RCC 7860 (cell line): ENCODE data around the gene EXTL2.
"Not testable (repeated sequence)": the region's sequence is repeated elsewhere in the genome, so short reads cannot be mapped to it uniquely, and the experiment has no call there.

ENCODE experiments used
- DNase-seq: peaks from one replicate; pipeline ENCODE4 v3.0.0-alpha.2; 2015; ENCODE audit warnings: low spot score
- FAIRE-seq: peaks from 2 replicates; lab custom pipeline; 2012; peaks lifted over from hg19 to GRCh38; lab: Jason Lieb, UNC

Gene EXTL2, protein sequence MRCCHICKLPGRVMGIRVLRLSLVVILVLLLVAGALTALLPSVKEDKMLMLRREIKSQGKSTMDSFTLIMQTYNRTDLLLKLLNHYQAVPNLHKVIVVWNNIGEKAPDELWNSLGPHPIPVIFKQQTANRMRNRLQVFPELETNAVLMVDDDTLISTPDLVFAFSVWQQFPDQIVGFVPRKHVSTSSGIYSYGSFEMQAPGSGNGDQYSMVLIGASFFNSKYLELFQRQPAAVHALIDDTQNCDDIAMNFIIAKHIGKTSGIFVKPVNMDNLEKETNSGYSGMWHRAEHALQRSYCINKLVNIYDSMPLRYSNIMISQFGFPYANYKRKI

DNA sequence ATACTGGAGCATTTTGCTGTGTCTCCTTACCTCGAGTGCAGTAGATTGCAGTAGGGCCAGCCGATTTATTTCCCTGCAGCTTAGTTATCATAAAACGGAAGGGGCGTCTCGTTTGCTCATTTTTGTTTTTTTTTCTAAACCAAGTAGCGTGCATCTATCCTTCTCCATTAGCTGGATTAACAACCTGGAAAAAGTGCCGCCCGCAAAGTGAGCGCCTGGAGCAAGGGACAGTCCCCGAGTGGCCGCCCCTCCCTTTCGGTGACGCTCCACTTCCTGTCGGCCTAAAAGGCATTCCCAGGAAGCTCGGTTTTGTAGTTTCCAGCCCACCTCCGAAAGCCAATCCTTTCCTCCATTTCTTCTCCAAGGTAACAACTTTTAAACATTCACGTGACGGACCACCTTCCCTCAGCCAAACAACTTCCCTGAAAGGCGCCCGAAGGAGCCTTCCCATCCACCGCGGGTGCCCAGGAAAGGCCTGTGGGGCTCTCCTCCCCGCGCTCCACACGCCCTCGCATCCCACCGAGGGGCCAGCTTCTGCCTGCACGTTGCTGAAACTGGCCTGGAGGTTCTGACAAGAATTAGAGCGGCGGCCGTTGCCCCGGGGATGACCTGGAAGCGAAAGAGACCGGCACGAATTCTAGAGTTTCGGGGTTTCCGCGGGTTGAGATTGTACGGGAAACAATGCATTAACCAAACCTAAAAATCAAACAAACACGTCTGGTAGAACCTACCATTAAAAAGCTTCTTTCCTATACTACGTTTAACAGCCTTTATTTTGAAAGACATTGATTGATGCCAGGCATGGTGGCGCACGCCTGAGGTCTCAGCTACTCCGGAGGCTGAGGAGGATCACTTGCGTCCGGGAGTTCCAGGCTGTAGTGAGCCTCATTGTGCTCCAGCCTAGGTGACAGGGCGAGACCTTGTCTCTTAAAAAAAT, at the start of gene EXTL2:
TSS of gene EXTL2 (minus strand) at position 240 of the 937 bp plus-strand sequence. CDS start 6,085 bp downstream, outside the sequence.
- DNase-seq (peak; percentile 88), FAIRE-seq (peak; percentile 83)

DNA sequence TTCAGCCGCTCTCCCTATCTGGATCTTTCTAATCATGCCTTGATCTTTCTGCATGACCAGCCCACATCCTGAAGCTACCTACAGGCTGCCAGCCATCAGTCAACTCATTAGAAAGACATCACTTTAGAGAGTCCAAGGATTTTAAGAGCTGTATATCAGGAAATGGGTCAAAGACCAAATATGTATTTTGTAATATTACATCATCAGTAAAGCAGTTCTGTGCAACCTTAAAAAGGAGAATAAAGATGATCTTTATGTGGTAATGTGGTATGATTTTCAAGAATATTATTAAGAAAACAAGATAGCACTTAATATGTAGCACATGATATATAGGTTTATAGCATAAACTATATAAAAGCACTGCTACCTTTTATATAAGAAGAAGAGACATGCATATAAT, 48.9 kb upstream of the EXTL2 start:
- FAIRE-seq (no peak), DNase-seq (no peak)

DNA sequence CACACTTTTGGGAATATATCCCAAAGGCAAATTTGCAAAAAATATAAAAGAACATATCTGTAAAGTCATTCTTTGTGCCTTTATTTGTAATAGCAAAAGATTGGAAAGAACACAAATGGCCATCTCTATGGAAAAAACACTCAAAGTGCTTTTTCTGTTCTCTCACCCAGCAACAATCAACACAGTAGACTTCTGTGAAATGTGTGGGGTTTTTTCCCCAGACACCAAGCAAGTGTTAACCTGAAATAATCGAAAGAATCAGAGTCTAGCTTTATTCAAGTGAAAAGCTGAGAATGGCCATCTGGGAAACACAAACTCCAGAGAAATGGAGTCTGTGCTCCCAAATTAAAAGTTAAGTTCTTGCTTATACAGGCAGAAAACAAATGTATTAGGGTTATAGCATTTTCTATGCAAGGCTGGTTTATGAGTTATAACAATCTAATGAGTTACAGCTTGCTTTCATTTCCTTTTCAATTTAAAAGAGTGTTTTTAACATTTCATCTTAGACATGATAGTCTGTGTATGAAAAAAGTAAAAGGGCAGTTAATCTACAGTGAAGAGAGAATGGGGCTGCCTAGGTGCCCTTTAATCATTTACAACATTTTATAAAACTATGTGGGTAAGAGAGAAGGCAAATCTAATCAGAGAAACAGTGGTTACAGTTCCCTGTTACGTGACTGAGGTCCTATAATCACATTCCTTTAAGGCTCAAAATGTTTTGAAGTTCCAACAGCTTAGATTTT, 47.8 kb upstream of the EXTL2 start:
- FAIRE-seq (no peak), DNase-seq (no peak)

DNA sequence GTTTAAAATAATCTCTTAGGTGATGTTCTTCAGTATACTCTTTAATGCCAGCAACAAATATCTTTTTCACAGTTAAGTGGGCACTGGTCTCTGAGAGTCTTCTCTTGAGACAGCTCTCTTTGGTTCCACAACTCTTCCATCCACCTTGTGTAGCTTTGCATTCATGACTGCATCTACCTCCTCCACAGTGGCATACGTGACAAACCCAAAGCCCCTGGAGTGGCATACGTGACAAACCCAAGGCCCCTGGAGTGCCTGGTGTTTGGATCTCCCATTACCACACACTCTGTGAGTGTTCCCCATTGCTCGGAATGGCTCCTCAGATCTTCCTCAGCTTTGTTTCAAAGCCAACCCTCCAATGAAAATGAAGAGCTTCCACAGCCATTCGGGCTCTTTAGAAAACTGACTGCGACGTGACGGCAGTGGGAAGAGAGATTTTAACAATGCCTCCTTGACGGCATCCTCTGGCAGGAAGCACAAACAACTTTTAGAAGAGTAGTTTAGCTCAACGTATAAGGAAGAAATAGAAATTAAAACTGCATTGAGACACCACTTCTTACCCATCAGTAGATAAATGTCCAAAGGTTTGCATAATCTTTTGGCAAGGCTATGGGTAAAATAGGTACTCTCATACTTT, 47.1 kb upstream of the EXTL2 start:
- no peak for FAIRE-seq

DNA sequence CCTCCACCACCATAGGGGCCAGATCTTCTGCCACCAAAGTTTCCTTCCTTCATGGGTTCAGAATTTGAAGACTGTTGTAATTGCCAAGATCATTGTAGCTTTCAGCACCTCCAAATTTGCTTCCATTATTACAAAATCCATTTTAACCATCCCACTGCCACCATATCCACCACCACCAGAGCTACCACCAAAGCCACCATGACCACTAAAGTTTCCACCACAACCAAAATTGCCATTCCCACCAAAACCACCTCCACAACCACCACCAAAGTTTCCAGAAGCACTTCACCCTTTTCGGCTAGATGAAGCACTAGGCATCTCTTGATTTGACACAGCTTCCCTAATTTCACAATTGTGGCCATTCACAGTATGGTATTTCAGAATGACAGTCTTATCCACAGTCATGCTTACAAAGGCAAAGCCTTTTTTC, 46.5 kb upstream of the EXTL2 start:
- DNase-seq = no peak
- FAIRE-seq = no peak

More for the DNA sequence above, 47.1 kb upstream of the EXTL2 start:
- DNase-seq = no peak

DNA sequence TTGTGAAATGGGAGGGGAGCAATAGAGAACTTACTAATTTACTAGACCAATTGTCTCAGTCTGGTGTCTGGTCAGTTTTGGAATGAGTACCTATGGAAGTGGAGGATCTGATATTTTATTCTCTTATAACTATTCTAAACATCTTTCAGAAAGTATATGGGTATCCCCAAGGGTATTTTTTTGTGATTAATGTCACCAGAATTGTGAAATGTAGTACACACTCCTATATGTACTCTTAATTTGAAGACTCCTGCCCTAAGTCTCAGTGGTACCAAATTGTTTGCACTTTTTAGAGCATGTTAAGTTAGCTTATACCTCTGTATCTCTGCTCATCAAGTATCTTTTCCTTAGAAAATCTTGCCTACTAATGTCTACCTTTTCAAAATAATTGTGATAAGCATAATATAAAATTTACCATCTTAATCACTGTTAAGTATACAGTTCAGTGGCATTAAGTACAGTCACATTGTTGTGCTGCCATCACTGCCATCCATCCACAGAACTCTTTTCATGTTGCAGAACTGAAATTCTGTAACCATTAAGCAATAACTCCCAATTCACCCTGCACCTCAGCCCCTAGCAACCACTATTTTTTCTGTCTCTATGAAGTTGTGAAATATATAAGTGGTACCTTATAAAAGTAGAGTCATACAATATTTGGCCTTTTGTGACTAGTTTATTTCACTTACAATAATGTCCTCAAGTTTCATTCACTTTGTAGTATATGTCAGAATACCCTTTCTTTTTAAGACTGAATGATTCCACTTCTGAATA, 41.7 kb upstream of the EXTL2 start:
- FAIRE-seq (no peak), DNase-seq (no peak)

DNA sequence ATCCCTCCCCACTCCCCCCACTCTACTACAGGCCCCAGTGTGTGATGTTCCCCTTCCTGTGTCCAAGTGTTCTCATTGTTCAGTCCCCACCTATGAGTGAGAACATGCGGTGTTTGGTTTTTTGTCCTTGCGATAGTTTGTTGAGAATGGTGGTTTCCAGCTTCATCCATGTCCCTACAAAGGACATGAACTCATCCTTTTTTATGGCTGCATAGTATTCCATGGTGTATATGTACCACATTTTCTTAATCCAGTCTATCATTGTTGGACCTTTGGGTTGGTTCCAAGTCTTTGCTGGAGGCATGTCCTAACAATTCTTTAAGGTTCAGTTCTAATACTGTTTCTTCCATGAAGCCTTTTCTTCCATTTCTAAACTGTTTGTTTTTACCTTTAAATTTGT, 38.9 kb upstream of the EXTL2 start:
- not testable (repeated sequence) for FAIRE-seq, DNase-seq

DNA sequence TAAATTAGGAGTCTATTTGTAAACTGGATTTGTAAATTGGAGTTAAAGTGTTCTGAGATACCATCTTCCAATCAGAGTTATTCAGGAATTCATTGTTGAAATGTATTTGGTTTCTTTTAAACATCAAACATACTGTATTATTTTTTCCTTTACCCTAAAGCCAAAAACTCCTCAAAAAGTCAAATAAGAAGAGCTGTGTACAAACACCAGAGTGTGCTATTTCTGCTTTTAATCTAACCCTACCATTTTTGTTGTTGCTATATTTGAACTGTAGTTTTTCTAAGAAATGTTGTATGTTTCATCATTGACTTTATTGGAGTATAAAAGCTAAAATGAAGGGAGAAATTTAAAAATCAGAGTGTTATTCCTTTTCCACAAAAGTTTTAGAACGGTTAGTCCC, 37.1 kb upstream of the EXTL2 start:
- DNase-seq = no peak
- FAIRE-seq = no peak

DNA sequence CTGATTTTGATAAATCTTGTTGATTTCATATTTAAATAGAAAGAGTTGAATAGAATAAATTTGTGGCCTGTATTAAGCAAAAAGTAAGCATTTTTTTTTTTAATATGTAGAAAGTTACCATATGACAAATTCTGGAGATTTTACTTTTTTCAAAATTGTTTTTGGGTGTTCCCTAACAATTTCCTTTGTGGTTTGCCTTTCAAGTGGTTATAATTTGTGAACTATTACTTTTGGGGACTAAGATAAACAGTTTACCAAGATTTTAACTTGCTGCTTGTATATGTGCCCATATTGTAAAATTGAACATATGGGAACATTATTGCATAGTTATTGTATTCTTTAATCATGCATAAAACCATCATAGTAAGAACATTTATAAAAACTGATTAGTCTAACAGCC, 35.9 kb upstream of the EXTL2 start:
- FAIRE-seq = peak; percentile 64
- DNase-seq = no peak

DNA sequence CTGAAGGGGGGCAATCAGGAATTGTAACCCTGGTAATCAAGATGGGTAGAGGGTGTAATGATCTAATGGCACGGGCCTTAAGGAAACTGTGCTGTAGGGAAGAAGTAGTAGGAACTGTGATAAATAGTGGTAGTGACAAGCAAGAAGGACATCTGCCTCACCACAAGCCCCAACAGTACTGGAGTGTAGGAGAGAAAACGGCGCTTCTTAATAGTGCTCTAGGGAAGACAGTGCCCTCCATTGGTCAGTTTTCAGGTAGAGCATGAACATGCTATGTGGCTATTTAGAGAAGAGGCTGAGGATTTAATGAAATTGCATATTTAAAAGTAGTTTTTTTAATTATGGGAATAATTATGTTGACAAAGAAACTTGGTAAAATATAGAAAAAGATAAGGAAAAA, 33.5 kb upstream of the EXTL2 start:
- DNase-seq = no peak
- FAIRE-seq = no peak

DNA sequence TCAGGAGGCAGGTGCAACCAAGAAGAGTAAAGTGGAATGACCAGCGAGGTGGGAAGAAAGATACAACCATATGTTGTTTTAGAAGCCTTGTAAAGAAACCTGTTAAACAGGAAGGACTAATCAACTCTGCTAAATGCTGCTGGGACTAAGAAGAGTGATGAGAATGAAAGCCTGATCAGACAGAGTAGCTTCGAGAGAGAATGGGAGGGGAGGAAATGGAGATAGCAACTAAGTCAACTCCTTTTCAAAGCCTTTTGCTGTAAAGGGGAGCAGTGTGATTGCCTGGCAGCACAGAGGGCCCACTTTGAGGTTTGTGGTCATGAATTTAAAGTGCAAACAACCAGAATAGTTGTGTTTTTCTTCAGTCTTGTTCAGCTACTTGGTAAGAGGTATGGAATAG, 32.6 kb upstream of the EXTL2 start:
- DNase-seq (no peak), FAIRE-seq (no peak)

DNA sequence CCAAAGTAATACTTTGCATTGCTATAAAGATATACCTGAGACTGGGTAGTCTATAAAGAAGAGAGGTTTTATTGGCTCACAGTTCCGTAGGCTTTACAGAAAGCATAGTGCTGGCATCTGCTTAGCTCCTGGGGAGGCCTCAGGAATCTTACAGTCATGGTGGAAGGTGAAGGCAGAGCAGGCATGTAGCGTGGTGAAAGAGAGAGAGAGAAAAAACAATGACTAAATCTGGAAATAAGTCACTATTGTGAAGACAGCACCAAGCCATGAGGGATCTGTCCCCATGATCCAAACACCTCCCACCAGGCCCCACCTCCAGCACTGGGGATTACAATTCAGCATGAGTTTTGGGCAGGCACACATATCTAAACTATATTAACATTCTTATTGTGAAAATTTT, 31.6 kb upstream of the EXTL2 start:
- DNase-seq = no peak
- no peak for FAIRE-seq

DNA sequence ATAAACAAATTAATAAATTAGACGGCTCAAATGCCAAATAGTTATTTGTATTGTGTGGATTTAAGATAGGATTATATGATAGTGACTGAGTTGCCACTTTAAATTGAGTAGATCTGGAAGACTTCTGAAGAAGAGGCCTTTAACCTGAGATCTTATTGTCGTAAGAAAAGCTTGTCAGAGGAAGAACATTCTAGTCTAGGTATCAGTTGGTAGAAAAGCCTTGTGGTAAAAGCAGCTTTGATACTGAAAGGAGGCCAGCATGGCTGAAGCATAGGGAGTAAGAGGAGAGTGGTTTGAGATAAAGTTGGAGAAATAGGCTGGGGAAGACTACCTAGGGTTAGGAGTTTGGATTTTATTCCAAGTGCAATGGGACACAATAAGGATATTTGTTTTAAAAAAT, 30.3 kb upstream of the EXTL2 start:
- DNase-seq (no peak), FAIRE-seq (no peak)

DNA sequence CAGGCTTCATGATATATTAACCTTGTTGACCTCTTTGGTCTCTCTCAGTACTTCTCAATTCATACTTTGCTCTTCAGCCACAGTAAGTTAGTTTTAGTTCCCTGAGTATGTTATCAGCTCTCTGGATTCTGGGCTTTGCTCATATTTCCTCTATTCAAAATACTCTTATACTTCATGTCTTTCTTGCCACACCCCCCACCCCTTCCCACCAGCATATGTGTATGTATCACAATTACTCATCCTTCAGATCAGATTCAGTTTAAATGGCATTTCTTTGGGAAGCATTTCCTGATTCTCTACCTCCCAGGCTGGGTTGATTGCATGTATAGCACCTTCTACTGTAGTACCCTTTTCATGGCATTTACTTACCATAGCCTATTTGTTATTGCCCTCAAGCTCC, 29.6 kb upstream of the EXTL2 start:
- DNase-seq (no peak), FAIRE-seq (no peak)

DNA sequence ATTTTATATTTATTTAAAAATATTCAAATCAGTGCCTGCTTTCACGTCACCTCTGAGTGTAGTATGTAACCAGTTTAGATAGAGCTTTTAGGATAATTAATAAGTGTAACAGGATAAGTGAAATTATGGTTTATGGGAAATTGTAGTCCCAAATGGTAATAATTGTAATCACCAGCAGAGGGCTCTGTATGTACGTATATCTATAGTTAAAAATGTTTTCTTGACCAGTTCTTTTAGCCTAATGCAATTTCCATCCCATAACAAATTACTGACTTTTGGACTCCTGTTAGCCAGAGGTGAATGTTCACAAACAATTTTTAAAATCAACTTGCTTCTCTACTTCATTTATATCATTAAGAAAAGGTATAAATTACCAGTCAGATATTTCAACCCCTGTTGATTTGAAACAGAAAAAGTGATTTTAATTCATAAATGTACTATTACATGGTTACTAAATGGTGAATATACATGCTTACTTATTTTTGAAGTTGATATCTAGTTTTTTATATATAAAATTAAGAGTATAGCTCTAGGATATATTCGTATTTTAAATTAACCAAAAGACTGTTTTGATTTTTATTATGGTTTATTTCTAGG, 26.6 kb upstream of the EXTL2 start:
- DNase-seq (peak; percentile 49), FAIRE-seq (peak; percentile 78)

DNA sequence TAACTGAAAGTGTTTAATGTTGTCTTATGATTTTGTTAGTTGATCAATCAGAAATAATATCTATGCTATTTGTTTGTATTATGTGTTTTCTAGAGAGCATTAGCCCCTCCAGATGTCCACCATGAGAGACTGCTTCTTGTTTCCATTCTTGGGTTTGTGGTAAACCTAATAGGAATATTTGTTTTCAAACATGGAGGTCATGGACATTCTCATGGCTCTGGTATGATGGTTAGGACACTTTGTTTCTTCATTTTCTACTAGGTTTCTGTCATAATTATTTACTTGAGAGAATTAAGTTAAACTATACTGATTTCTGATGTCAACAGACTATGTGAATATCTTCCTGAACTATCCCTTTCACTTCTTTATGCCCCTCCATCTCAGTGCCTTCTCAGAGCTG, 17.4 kb upstream of the EXTL2 start:
- FAIRE-seq = no peak
- DNase-seq = no peak

DNA sequence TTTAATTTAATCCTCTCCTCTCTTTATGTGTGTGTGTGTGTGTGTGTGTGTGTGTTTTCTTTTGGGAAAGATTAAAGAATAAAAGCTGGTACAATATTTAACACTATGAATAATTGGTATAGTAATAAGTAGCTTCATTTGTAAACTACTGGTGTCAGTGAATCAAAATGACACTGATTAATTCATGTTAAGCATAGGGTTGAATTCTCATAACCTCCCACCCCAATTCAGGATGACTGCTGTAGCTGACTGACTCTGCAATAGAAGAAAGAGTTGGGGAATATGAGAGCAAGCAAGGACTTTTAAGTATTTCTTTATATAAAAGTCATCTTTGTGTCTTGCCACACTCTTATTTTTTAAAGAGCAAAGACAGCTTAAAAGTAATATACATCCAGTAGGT, 14.4 kb upstream of the EXTL2 start:
- DNase-seq (no peak), FAIRE-seq (no peak)

DNA sequence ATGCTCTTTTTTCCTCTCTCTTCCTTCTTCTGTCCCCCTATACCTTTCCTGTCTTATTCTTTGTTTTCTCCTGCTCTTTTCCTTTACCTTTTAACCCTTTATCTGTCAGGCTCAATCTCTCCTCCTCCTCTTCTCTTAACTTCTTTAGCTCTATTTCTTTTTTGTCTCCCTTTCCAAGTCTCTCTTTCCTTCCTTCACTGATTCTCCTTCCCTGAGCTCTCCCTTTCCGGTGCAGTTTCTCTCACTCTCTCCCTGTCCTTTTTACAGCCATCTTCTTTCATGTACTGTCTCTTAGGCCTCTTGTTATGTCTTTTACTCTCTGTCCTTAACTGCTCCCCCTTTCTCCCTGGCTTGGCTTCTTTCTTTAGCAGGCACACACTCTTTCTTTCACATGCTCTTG, 13.2 kb upstream of the EXTL2 start:
- DNase-seq (no peak), FAIRE-seq (no peak)

DNA sequence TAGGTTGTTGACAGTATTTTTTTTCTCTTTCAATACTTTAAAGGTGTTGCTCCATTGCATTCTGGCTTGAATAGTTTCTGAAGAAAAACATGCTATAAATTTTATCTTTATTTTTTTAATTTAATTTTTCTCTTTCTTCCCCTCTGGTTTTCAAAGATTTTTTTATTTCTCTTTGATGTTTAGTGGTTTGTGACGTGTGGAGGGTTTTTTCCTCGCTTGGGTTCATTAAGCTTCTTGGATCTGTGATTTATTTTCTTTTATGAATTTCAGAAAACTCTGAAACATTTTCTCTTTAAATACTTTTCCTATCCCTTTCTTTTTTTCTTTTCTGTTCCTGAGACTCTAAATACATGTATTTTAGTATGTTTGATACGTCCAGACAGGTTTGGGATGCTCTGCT, 10.5 kb upstream of the EXTL2 start:
- no peak for DNase-seq
- no peak for FAIRE-seq

DNA sequence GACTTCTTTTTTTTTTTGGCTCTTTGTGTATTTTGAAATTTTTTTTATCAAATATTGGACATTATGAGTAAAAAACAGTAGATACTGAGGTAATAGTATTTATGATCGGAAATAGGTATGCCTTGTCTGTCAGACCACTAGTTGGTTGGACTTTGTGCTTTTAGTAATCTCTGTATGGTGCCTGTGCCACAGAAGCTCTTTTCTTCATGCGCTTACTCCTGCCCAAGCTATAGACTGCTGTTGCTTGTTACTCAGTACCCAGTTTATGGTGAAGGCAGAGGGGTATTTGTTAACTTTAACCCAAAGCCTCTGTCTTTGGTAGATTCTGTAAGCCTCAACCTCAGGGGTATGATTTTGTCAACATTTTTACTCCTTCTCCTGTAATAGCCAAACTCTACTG, 9.9 kb upstream of the EXTL2 start:
- DNase-seq (no peak), FAIRE-seq (no peak)
